Caki2 (cell line): ENCODE measurements around the gene OVOL2. TPM values are rescaled to one million over a fixed set of nuclear protein-coding genes. Genes with fewer than 3 reads are reported as not detected.

Source experiments
- DNase-seq: peaks from one replicate; pipeline ENCODE4 v3.0.0-alpha.2; 2015; ENCODE audit warnings: low read depth
- in situ Hi-C: cut with HindIII; loops from 2 replicates; pipeline ENCODE4 v1.10.0; 2016; ENCODE audit warnings: low sequenced_read_pairs, low pct_unique_long_range_greater_than_20kb, mixed read lengths
- total RNA-seq: library from RNA; depleted of rRNA; stranded (reverse); fragments of >200 nt; shearing (Covaris generic); gene quantifications from 2 replicates; pipeline ENCODE4 v1.2.3, GENCODE V29; 2014; ENCODE audit warnings: low replicate concordance; rRNA removed

OVOL2 gene
- total RNA-seq, 1 experiment from 2014 or later, result 1.8 TPM

DNA sequence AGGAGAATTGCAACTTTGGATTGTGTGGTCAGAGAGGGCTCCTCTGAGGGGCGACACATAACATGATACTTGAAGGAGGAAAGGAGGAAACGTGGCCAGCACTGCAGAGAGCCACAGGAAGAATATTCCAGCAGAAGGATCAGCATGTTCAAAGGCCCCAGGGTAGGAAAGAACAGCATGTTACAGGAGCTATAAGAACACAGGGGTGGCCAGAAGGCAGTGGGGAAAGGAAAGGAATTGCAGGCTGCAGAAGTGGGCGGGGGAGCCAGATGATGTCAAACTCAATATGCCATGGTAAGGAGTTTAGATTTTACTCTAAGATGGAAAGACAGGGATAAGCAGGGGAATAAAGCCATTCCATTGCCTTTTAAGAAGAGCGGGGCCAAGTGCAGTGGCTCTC is 58.1 kb downstream of the OVOL2 start:
- DNase-seq, result no peak
- in situ Hi-C loops, result no loop called here

DNA sequence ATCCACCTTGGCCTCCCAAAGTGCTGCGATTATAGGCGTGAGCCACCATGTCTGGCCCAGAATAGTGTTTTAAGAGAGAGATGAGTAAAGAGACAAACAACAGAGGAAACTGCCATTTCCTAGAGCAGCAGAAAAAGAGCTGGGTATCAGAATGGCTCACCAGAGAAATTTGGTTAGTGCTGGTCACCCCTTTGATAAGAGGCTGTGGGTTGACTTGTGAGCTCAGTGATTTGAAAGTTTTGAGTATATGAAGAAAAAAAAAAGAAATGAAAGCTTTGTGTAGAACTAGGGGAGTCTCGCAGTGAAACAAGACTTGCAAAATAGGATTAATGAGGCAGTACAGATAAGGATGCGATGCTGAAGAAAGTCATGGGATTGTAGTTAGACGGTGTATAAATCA is 59.3 kb downstream of the OVOL2 start:
- DNase-seq, result no peak
- in situ Hi-C loops, result no loop called here

DNA sequence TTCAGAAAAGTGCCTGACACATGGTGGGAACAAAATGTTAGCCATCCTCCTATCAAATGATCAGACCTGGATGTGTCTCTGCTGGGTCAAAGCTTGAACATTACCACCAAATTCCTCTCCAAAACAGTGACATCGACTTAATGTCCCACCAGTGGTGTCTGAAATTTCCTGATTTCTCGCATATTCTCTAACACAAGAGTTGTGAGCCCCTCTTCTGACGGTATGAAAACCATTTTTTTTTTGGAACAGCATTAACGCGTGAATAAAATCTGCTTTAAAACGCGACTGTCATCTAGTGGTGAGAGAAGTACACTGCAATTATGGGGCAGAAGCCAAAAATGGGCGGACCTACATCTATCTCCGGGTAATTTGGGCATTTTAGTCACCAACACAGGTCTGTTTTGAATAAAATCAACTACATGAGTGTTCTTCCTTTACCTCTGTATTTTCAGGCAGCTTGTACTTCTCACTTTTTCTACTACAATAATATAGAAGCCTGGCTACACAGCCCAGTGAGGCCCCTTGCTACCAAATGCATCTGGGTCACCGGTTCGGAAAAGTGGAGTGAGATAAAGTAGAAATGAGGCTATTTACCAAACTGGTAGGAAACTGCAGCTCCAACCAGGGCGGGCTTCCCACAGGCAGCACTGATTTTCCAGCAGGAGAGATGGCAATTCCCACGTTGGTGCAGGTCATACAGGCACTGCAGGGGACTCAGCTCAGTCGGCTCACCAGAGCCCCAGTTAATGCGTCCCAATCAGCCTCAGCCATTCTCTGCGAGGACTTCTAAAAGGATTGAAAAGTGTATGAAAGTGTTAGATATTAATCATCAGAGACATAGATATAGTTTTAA is 61.5 kb downstream of the OVOL2 start:
- in situ Hi-C loops, result no loop called here
- DNase-seq, result peak; percentile 43

DNA sequence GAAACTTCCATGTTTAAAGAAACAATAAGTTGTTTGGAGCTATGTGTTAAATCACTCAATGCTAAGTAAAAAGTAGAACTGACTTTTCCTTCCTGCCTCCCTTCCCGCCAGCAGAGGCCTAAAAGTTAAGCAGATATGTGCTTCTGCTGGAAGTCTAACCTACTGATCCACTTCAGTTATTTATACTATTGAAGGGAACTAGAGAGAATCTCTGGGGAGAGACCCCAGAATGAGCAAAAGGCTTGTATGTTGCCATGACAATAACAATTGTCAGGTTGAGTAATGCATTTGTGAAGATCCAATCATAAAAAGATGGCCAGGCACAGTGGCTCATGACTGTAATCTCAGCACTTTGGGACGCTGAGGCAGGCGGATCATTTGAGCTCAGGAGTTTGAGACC is 64.2 kb downstream of the OVOL2 start:
- DNase-seq, result no peak
- in situ Hi-C loops, result no loop called here

DNA sequence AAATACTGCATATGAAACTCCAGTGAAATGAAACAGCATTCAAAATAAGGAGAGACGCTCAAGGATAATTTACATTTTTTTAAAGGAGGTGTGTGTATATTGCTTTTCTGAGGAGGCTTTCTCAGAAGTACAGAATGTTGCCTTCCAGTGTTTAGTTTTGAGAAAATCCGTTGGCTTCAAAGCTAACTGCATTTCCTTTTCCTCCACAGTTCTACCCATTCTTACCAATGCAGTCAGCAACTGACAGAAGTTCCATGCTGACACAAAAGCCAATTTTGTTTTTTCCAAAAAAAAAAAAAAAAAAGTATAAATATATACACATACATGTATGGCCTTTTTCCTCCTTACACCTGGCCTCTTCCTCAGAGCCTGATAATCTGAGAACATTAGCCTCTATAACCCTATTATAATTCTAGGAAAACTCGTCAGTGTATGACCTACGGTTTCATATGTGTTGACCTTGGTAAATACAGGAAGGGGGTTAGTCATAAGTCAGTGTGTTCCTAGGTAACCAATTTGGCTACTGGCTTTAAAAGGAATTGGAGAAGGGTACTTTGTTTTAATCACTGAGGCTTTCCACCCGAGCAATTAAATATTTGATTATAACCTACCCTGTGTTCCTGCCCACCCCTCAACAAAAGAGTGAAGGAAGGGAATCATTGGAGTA is 64.7 kb downstream of the OVOL2 start:
- in situ Hi-C loops, result no loop called here

DNA sequence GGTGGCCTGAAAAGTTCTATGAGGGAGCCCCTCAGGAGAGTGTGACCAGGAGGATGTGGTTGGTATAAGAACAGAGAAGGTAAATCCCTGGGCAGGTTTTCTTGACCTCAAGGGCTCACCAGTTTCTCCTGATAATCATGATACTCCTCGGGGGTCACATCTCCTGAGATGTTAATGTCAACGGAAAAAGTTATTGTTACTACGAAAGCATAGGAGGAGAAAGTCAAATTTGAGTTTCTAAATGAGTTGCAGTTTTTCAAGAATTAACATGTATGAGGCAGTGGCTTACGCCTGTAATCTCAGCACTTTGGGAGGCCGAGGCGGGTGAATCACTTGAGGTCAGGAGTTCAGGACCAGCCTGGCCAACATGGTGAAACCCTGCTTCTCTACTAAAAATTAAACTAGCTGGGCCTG is 65.5 kb downstream of the OVOL2 start:
- in situ Hi-C loops, result no loop called here

More for the DNA sequence above, 64.7 kb downstream of the OVOL2 start:
- DNase-seq, result no peak

DNA sequence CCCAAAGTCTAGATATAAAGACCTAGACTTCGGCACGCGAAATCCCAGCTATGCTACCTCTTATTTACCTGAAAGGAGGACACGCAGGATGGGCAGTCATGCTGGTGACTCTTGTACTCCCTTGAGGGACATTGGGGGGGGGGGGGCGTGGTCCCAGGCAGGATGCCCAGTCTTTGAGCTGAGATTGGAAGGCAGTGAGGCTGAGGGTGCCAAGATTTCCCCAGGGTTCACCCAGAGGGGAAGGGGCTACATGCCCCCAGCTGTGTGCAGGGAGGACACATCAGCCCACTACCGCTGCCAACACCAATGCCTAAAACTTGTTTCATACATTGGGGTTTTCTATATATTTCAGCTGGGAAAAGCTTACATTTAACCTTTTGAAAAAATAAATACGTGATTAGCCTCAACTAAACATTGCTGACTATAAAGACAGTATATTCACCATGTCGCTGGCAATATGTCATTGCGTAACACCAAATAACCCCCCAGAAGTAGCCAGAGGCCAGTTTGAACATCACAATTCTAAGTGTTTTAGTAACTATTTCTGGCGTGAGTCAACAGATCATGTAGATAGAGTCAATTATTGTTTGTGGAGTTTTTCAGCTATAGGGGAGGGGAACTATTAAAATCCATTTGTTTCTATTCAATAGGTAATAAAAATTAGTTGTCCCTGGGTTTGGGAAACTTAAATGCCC is 67.3 kb downstream of the OVOL2 start:
- DNase-seq, result no peak
- in situ Hi-C loops, result no loop called here

More for the DNA sequence above, 65.5 kb downstream of the OVOL2 start:
- no peak for DNase-seq

DNA sequence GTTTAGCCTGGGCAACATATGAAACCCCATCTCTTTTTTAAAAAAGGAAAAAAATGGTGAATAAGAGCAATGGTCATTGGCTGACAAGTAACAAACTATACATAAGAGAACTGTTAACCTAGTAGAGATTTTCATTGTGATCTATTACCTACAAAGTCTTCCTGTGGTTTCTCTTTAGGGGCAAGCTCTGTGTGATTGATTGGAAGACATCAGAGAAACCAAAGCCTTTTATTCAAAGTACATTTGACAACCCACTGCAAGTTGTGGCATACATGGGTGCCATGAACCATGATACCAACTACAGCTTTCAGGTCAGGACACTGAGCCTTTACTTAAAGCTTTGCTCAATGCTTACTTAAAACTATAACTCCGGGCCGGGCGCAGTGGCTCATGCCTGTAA is 69.7 kb downstream of the OVOL2 start:
- DNase-seq, result no peak
- in situ Hi-C loops, result no loop called here

DNA sequence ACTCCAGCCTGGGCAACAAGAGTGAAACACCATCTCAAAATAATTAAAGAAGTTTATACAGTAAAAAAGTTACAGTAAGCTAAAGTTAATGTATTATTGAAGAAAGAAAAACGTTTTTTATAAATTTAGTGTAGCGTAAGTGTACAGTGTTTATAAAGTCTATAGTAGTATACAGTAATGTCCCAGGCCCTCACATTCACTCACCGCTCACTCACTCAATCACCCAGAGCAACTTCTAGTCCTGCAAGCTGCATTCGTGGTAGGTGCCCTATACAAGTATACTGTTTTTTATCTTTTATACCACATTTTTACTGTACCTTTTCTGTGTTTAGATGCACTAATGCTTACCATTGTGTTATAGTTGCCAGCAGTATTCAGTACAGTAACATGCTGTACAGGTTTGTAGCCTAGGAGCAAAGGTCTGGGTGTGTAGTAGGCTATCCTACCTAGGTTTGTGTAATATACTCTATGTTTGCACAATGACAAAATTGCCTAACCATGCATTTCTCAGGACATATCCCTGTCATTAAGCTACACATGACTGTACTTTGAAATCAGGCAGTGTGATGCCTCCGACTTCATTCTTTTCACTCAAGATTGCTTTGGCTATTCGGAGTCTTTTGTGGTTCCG is 72.2 kb downstream of the OVOL2 start:
- DNase-seq, result no peak
- in situ Hi-C loops, result no loop called here

DNA sequence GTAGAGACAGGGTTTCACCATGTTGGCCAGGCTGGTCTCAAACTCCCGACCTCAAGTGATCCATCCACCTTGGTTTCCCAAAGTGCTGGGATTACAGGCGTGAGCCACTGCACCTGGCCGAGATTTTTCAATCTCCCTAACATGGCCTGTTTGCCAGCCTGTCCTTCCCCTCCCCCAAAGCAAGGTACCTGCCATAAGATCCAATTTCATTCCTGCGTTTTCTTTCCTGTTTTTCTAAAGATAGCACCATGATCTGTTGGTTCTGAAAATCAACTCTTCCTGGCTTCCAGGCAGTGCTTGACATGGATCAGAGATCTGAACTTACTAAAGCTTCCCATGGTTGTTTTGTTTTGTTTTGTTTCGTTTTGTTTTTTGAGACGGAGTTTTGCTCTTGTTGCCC is 81.4 kb downstream of the OVOL2 start:
- in situ Hi-C loops, result no loop called here
- DNase-seq, result no peak

Other genes with a start within 250 kb of the OVOL2 start
- 132 and 137 TPM in 2 replicates for gene SNX5, start 89.1 kb downstream of the OVOL2 start, total RNA-seq
- 22.7 and 36.9 TPM in 2 replicates for gene MGME1, start 88.9 kb downstream of the OVOL2 start, total RNA-seq
- 22.3 and 22.5 TPM in 2 replicates for gene KAT14, start 79.9 kb upstream of the OVOL2 start, total RNA-seq
- gene PET117, start 79.9 kb upstream of the OVOL2 start, total RNA-seq, result 13.0 and 24.9 TPM in 2 replicates
- gene ZNF133, start 230.6 kb upstream of the OVOL2 start, total RNA-seq, result 15.7 and 28.1 TPM in 2 replicates